ENCODE results near the gene C1QTNF3.
"Not testable (repeated sequence)": the region's sequence is repeated elsewhere in the genome, so short reads cannot be mapped to it uniquely, and the experiment has no call there.

C1QTNF3 gene

DNA sequence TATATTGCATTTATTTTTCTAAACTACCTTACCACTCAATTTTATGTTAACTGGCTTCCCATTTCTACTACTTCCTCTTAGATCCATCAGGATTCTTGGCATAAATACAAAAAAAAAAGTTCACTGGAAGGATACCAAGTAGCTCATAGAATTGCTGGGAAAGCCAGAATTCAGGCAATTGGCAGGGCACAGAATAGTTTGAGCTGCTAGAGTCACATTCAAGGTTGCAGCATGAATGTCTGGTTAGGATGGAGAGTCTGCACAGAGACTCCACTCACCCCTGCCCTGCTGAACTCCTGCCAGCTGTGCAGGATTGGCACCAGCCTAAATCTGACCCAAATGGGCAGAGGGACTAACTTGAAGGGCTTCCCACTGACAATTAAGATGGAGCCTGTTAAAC lies 30.2 kb downstream of the C1QTNF3 start:
- ChIA-PET POLR2A (no interaction called here), CTCF (interaction anchor here (0.9 to 2.5 kb wide), 3 partner anchors 15 to 51 kb away, joined by 4 to 8 read pairs (median 4); no protein-coding TSS in a partner anchor)
- H3K36me3 ChIP-seq (ENCODE audit: control insufficient read depth in 2 of 2, insufficient read depth in 1 of 2, low read length in 2 of 2) = no peaks in the 10 kb centered on the region
- no peak for TF ChIP-seq SP7 (tag by site-specific recombination; IDR thresholded peaks at IDR 0.05)
- H3K9me3 ChIP-seq (ENCODE audit: control insufficient read depth, insufficient read depth, low read depth, low read length) = no peaks in the 10 kb centered on the region; the same call in 1 of the 2 replicates
- peaks cover 9% of the 10 kb centered on the region for H3K4me1 ChIP-seq (ENCODE audit: control insufficient read depth, insufficient read depth, low read length)
- no peak overlapping the region for H3K4me3 ChIP-seq (ENCODE audit: low read depth, low read length)
- H3K27ac ChIP-seq (ENCODE audit: extremely low read depth, low read depth, low read length) = no peak overlapping the region

DNA sequence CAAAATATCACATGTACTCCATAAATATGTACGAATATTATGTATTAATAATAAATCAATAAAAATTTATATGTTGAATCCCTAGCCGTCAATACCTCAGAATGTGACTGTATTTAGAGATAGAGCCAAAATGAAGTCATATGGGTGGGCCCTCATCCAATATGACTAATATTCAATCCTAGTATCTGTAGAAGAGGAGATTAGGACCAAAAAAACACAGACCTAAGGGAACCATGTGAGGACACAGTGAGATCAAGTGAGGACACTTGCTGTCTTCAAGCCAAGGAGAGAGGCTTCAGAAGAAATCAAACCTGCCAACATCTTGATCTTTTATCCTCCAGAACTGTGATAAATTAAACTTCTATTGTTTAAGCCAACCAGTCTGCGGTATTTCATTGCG lies 31.5 kb downstream of the C1QTNF3 start:
- ChIA-PET CTCF (interaction anchor here (0.5 to 2.5 kb wide), 4 partner anchors 9 to 20 kb away, joined by 3 to 8 read pairs (median 4); no protein-coding TSS in a partner anchor), POLR2A (no interaction called here)
- no peak overlapping the region for H3K27ac ChIP-seq (ENCODE audit: extremely low read depth, low read depth, low read length)
- TF ChIP-seq ZNF155 (tag by site-specific recombination; IDR thresholded peaks at IDR 0.05) (no peak), ZNF169 (tag by site-specific recombination; IDR thresholded peaks at IDR 0.05) (no peak), ZFP37 (tag by site-specific recombination; IDR thresholded peaks at IDR 0.05) (no peak), ZNF677 (tag by site-specific recombination; IDR thresholded peaks at IDR 0.05) (no peak), MZF1 (tag by site-specific recombination; IDR thresholded peaks at IDR 0.05; ENCODE audit: borderline replicate concordance) (no peak), ZNF132 (tag by site-specific recombination; IDR thresholded peaks at IDR 0.05; ENCODE audit: borderline replicate concordance) (no peak), ZNF157 (tag by site-specific recombination; IDR thresholded peaks at IDR 0.05) (no peak), ZNF777 (tag by site-specific recombination; IDR thresholded peaks at IDR 0.05; ENCODE audit: borderline replicate concordance) (no peak)
- TF ChIP-seq, protein P1, sequence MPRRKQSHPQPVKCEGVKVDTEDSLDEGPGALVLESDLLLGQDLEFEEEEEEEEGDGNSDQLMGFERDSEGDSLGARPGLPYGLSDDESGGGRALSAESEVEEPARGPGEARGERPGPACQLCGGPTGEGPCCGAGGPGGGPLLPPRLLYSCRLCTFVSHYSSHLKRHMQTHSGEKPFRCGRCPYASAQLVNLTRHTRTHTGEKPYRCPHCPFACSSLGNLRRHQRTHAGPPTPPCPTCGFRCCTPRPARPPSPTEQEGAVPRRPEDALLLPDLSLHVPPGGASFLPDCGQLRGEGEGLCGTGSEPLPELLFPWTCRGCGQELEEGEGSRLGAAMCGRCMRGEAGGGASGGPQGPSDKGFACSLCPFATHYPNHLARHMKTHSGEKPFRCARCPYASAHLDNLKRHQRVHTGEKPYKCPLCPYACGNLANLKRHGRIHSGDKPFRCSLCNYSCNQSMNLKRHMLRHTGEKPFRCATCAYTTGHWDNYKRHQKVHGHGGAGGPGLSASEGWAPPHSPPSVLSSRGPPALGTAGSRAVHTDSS (tag by site-specific recombination; IDR thresholded peaks at IDR 0.05) = no peak
- TF ChIP-seq, protein P2, sequence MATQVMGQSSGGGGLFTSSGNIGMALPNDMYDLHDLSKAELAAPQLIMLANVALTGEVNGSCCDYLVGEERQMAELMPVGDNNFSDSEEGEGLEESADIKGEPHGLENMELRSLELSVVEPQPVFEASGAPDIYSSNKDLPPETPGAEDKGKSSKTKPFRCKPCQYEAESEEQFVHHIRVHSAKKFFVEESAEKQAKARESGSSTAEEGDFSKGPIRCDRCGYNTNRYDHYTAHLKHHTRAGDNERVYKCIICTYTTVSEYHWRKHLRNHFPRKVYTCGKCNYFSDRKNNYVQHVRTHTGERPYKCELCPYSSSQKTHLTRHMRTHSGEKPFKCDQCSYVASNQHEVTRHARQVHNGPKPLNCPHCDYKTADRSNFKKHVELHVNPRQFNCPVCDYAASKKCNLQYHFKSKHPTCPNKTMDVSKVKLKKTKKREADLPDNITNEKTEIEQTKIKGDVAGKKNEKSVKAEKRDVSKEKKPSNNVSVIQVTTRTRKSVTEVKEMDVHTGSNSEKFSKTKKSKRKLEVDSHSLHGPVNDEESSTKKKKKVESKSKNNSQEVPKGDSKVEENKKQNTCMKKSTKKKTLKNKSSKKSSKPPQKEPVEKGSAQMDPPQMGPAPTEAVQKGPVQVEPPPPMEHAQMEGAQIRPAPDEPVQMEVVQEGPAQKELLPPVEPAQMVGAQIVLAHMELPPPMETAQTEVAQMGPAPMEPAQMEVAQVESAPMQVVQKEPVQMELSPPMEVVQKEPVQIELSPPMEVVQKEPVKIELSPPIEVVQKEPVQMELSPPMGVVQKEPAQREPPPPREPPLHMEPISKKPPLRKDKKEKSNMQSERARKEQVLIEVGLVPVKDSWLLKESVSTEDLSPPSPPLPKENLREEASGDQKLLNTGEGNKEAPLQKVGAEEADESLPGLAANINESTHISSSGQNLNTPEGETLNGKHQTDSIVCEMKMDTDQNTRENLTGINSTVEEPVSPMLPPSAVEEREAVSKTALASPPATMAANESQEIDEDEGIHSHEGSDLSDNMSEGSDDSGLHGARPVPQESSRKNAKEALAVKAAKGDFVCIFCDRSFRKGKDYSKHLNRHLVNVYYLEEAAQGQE (tag by site-specific recombination; IDR thresholded peaks at IDR 0.05) = no peak
- TF ChIP-seq, protein P3, sequence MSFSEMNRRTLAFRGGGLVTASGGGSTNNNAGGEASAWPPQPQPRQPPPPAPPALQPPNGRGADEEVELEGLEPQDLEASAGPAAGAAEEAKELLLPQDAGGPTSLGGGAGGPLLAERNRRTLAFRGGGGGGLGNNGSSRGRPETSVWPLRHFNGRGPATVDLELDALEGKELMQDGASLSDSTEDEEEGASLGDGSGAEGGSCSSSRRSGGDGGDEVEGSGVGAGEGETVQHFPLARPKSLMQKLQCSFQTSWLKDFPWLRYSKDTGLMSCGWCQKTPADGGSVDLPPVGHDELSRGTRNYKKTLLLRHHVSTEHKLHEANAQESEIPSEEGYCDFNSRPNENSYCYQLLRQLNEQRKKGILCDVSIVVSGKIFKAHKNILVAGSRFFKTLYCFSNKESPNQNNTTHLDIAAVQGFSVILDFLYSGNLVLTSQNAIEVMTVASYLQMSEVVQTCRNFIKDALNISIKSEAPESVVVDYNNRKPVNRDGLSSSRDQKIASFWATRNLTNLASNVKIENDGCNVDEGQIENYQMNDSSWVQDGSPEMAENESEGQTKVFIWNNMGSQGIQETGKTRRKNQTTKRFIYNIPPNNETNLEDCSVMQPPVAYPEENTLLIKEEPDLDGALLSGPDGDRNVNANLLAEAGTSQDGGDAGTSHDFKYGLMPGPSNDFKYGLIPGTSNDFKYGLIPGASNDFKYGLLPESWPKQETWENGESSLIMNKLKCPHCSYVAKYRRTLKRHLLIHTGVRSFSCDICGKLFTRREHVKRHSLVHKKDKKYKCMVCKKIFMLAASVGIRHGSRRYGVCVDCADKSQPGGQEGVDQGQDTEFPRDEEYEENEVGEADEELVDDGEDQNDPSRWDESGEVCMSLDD (tag by site-specific recombination; IDR thresholded peaks at IDR 0.05) = no peak
- H3K4me3 ChIP-seq (ENCODE audit: low read depth, low read length) = no peak overlapping the region
- H3K9me3 ChIP-seq (ENCODE audit: control insufficient read depth, insufficient read depth, low read depth, low read length) = no peaks in the 10 kb centered on the region; the same call in 1 of the 2 replicates
- H3K4me1 ChIP-seq (ENCODE audit: control insufficient read depth, insufficient read depth, low read length) = peaks cover 9% of the 10 kb centered on the region
- no peaks in the 10 kb centered on the region for H3K36me3 ChIP-seq (ENCODE audit: control insufficient read depth in 2 of 2, insufficient read depth in 1 of 2, low read length in 2 of 2)

DNA sequence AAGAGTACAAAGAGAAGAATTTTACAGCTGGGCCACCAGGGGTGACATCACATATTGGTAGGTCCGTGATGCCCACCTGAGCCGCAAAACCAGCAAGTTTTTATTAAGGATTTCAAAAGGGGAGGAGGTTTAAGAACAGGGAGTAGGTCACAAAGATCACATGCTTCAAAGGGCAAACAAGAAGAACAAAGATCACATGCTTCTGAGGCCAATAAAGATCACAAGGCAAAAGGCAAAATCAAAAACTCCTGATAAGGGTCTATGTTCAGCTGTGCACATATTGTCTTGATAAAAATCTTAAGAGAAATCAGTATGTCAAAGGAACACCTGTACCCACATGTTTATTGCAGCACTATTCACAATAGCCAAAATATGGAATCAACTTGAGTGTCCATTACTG lies 32.9 kb downstream of the C1QTNF3 start:
- H3K27ac ChIP-seq (ENCODE audit: extremely low read depth, low read depth, low read length); POLR2A ChIA-PET: not testable (repeated sequence)
- CTCF ChIA-PET = interaction anchor here (0.9 to 1.3 kb wide), 2 partner anchors 12 to 276 kb away, joined by 3 to 5 read pairs; no protein-coding TSS in a partner anchor

More for the DNA sequence above, 32.9 kb downstream of the C1QTNF3 start:
- H3K4me1 ChIP-seq (ENCODE audit: control insufficient read depth, insufficient read depth, low read length); H3K36me3 ChIP-seq (ENCODE audit: control insufficient read depth in 2 of 2, insufficient read depth in 1 of 2, low read length in 2 of 2); H3K4me3 ChIP-seq (ENCODE audit: low read depth, low read length); H3K9me3 ChIP-seq (ENCODE audit: control insufficient read depth, insufficient read depth, low read depth, low read length): not testable (repeated sequence)
